DMS53 treated with DMSO at 0.1 percent for 48 hours (cell line): Measurements from ENCODE around the gene RGS4.
"Not testable (repeated sequence)": the region's sequence is repeated elsewhere in the genome, so short reads cannot be mapped to it uniquely, and the experiment has no call there.

ENCODE experiments used
- DNase-seq: peaks from one replicate; lab custom pipeline; 2025; ENCODE audit not compliant: unreplicated experiment; lab: John Stamatoyannopoulos, UW

Gene RGS4

DNA sequence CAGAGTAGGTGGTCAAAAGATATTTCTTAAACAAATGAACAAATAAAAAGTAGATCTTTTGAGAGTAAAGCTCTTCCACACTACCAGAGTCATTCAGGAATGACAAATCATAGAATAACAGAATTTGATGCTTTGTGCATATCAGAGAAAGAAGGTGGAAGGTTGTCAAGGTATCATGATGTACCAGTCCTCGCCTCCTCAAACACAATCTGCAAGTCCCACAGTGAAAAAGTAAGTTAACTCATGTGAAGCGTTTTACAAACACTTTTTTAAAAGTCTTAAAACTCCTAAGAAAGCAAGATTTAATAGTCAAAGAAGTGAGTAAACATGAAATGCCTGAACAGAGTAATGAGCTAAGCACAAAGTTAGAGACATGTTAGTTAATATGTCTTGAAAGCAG lies 2.5 kb upstream of the RGS4 start:
- DNase-seq = no peak

DNA sequence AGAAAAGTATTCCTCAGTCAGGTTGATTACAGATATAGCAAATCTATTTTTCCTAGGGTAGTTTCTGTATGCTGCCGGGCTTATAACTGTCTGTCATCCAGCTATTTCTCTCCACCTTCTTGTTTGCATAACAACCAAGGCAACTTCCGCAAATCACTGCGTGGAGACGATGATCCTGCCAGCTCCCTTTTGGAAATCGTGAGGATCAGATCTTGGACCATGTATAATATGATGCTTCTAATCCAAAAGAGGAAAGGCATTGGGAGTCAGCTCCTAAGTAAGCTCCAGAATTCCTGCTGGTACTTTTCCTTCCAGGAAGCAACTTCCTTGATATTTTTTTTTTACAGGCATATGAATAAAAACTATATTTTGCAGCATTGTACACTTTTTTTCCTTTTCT lies 445 bp upstream of the RGS4 start:
- DNase-seq = no peak

DNA sequence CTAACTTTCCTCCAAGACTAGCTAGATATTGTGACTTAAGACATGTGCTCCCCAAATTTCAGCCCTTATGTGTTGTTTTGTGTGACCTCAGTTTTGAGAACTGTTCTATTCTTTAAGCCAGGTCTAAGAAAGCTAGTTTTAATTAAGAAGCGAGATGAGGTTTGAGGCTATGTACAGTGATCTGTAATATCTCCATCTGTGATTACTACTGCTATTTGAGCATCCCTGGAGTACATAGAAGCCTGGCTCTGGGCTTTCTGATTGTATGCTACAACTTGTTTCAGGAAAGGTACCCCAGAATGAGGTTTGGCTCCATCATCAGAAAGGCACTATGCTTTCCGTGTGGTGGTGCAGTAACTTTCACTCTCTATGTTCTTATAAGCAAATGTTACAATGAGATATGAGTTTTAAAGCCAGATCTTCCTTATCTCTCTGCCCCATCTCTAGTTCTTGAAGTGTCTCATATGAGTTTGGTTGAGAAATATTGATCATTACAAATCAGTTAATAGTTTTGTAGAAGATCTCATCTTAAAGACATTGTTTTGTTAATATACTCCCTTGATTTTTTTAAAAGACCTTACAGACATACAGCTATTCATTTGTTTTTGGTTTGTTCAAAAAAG lies 605 bp downstream of the RGS4 start:
- no peak for DNase-seq

DNA sequence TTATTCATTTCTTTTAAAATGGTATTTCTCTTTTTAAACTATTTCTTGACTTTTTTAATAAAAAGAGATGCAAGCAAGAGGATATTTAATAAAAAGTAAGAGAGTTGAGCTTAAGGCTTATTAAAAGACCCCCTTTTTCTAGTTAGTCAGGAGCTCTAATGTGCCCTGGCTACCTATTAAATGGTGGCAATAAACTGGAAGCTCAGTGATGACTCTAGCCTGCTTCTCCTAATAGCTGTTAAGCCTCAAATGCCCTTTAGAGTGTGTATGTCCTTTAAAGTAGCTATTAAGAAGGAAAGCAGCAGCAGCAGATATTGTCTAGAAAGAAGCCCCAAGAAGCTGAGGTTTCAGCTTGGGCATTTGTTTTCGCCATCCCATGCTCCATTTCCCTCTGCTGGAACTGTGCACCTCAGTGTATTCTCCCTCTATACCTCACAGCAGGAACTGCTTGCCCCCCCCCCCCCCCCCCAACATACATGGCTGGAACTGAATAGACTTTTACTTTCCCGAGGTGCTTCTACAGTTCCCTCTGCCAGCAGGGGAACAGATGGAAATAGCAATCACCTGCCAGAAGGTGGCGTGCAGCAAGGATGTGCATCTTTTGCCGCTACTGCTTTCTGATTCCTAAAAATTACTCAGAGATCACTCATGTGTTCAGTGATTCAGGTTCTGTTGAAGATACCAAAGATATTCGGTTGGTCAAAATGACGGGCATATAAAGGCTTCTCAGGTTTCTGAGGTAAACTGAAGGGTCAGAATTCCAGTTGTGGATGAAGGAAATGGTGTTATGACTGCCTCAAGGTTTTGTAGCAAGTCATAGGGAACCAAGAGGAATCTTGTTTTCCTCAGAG lies 2.5 kb downstream of the RGS4 start:
- peak; percentile 90 for DNase-seq

DNA sequence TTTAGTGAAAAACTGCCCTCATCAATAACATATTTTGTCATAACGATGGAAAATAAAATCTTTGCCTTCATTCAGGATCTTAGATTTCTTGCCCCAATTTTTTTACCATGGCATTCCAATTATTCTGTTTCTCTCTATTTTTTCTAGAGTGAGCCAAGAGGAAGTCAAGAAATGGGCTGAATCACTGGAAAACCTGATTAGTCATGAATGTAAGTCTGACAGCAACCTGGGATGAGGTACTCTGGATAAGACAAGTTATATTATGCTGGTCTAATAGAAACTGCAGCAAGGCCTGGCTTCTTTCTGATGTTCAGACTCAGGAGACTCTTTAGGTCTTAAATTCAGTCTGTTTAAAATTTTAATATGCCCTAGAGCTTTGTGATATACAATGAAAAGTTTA lies 3.5 kb downstream of the RGS4 start:
- no peak for DNase-seq

DNA sequence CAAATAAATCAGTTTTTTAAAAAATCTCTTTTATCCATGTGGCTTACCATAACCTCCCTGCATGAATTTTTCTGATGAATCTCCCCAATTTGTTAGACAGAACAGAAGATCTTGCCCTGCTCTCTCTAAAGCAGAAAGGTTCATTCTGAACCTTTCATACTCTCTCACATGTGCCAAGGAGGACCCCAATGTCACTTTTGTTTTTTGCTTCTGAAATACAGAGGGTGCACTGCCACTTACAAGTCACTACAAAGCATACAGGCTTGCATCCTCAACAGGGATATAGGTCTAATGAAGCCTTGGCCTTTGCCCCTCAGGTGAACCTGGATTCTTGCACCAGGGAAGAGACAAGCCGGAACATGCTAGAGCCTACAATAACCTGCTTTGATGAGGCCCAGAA lies 4.8 kb downstream of the RGS4 start:
- DNase-seq = no peak

DNA sequence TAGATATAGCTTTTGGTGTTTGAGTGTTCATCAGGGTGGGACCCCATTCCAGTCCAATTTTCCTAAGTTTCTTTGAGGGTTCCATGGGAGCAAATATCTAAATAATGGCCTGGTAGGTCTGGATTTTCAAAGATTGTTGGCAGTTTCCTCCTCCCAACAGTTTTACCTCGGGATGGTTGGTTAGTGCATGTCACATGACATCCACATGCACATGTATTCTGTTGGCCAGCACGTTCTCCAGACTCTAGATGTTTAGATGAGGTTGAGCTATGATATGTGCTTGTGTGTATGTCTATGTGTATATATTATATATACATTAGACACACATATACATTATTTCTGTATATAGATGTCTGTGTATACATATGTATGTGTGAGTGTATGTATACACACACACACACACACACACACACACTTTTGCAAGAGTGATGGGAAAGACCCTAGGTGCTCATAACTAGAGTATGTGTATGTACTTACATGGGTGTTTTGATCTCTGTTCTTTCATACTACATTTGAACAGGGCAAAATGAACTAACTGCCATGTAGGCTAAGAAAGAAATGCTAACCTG lies 5.6 kb downstream of the RGS4 start:
- DNase-seq = no peak

DNA sequence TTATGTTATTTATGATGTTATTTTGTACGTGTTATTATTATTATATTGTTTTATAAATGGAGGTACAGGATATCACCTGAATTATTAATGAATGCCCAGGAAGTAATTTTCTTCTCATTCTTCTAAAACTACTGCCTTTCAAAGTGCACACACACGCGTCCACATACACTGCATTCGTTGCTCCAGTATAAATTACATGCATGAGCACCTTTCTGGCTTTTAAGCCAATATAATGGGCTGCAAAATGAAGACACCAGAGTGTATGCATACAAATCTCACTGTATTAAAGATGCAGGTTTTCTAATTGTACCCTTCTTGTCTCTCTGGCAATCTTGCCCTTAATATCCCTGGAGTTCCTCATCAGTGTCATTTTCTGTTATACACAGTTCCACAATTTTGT lies 6.9 kb downstream of the RGS4 start:
- no peak for DNase-seq

DNA sequence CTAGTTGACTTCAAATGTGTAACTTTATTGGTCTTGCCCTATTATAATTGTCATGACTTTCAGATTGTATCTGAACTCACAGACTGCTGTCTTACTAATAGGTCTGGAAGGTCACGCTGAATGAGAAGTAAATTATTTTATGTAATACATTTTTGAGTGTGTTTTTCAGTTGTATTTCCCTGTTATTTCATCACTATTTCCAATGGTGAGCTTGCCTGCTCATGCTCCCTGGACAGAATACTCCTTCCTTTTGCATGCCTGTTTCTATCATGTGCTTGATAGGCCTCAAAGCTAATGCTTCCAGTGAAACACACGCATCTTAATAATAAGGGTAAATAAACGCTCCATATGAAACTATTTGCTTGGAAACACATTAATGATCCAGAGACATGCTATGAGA lies 7.3 kb downstream of the RGS4 start:
- no peak for DNase-seq

DNA sequence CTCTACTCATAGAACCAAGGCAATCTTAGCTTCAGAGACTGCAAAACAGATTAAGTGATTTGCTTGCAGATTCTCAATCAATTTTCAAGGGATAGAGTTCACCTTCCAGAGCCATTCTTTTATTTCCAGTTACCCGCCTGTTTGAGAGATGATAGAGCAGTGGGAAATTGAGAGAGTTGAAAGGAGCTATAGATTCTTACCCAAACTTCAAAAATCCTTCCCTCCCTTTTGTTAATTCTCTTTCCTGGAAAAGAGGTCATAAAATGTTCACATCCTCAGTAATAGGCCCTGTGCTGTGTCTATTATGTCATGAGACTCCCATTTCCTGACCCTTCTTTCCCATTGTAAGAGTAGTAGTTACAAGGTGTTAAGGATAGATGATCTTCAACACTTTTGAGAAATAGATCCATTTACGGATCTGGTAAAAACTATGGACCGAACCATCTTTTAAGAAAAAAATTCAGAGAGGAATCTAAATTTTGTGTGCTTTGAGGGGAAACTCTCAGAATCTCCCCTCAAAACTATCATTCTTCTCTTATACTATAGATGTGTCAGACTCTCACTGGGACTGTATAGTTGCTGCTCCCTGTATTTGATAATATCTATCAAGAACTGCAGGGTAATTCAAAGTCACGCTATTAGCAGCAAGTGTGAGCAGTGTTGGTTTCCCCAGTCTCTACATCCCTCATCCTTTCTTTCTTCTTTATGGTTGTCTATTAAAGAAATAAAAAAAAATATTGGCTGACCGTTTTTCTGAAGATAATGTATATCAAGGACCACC lies 8.0 kb downstream of the RGS4 start:
- no peak for DNase-seq

DNA sequence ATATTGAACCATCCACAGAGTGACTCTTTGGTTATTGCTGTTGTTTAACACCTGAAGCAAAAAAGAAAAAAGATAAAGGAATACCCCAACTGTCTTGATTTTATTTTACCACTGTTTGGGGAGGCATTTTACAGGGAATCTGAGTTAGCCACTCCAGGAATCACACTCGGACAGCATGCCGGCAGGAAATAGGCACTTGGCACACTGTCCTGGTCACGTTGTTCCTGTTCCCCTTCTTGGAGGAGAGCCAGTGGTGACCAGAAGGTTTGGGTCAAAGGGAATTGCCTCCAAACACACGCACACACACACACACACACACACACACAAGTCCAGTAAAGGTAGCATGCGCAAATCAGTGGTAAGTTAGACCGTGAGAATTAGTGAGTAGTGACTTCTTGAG lies 13.8 kb downstream of the RGS4 start:
- DNase-seq = no peak

DNA sequence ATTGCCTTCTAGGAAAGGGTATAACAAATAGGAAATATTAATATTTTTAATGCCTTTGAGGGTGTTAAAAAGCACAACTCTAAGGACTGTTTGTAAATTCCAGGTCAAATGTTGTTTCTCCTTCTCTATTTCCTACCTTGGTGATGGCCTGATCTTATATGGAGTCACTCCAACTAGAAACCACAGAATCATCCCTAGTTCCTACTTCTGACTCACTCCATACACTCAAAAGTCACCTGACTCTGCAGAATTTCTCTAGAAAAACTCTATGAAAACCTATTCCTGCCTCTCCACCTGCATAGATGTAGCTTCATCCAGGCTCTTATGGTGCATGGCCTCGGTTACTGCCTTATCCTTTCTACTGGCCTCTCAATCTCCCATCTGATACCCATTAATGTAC lies 14.5 kb downstream of the RGS4 start:
- peak; percentile 70 for DNase-seq

DNA sequence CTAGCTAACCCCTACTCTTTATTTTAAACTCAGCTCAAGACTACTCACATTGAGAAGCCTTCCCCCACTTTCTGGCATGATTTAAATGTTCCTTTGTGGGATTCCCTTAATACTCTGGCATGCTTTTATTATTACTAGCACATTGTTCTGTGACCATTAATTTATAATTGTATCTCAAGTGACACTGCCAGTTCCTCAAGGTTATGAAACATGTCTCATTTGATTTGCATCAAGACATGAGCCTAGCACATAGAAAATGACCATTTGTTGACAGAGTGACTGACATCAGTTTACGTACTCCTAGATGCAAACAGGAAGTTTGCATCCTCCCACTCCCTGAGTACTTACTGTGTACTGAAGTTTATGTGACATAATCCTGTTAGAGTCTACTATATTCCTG lies 15.2 kb downstream of the RGS4 start:
- peak; percentile 90 for DNase-seq

DNA sequence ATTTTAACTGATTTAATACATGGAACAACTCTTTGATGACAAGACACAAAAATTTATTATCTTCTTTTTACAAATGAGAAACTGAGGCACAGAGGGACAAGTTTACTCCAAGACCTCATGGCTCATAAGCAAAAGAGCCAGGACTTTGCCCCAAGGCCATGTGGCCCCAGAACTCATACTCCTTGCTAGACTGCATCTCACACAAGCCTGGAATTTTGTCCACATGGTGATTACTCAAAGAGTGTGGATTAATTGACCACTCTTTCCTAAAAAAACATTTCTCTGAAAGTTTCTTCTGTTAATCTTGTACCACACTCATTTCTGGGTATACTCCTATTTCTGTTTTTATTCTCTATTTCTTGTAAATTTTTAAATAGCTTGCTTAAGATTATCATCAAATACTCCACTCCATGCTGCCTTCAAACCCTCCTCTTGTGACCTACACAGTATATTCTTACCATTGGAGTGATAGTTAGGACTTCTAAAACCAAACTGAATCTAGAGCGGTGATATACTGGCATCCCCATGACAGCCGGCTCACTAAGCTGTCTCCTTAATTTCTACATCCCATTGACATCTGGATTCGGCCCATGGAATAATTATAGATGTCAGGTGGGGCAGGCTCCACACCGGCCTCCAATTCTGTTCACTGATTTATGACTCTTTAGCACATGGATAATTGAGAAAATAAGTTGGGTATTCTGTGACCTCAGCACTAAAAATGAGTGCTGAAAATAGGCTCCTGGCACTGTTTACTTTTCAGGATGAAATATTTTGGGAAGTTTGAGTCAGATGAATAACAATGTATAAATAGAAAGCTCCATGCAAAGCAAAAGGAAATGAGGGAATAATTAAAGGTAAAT lies 16.1 kb downstream of the RGS4 start:
- DNase-seq = no peak

DNA sequence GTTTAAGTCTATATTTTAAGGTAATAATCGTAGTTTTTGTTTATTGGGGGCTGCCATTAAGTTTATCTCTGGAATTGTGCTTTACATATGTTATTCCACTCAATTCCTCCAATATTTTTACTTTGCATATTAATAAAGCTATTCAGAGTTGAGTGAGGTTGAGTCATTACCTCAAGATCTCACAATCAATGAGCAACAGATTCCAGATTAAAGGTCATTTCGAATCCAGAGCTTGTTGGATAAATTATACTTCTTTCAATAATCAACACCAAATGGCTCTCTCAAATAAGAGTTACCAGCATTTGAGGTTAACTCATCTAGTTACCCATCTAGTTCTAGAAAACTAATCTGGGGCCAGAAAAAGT lies 16.7 kb downstream of the RGS4 start:
- DNase-seq = no peak

DNA sequence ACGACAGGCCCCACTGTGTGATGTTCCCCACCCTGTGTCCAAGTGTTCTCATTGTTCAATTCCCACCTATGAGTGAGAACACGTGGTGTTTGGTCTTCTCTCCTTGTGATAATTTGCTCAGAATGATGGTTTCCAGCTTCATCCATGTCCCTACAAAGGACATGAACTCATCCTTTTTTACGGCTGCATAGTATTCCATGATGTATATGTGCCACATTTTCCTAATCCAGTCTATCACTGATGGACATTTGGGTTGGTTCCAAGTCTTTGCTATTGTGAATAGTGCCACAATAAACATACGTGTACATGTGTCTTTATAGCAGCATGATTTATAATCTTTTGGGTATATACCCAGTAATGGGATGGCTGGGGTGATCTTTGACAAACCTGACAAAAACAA lies 20.0 kb downstream of the RGS4 start:
- DNase-seq = not testable (repeated sequence)

DNA sequence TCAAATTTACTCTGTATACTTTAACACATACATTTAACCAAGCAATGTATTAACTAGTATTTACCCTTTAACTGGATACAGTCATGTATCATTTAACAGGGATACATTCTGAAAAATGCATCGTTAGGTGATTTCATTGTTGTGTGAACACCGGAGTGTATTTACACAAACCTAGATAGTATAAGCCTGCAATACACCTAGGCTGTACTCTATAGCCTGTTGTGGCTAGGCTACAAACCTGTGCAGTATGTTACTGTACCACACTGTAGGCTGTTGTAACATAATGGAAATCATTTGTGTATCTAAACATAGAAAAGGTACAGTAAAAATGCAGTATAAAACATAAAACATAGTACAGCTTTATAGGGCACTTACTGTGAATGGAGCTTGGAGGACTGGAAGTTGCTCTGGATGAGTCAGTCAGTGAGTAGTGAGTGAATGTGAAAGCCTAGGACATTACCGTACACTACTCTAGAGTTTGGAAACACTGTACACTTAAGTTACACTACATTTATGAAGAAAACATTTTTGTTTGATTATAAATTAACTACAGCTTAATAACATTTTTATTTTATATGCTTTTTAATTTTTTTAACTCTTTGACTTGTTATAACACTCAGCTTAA lies 21.3 kb downstream of the RGS4 start:
- peak; percentile 41 for DNase-seq

DNA sequence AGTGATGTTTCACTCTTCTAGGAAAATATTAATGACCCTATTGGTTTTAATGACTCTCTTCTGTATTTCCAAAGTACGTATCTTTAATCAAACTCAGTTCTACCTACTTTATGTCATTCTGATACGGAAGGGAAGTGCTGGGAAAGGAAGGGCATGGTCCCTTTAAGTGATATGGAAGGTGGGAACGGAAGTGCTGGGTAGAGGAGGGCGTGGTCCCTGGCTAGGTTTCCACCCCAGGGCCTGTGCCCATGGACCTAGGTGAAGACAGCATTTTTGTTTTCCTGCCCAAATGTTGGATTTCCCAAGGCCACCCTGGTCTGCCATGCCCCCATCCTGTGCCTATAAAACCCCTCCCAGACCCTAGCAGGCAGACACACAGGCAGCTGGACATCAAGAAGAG lies 24.0 kb downstream of the RGS4 start:
- DNase-seq = no peak

DNA sequence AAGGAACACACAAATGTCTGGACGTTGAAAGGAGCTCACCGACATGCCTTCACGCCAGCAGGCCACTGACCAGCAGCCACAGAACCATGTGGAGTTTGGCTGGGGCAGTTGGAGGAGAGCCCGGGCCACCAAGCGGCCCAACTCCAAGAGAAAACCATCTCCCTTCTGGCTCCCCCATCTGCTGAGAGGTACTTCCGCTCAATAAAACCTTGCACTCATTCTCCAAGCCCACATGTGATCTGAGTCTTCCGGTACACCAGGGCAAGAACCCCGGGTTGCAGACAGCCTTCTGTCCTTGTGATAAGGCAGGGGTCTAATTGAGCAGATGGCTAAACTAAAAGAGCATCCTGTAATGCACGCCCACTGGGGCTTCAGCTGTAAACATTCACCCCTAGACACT lies 24.4 kb downstream of the RGS4 start:
- no peak for DNase-seq

DNA sequence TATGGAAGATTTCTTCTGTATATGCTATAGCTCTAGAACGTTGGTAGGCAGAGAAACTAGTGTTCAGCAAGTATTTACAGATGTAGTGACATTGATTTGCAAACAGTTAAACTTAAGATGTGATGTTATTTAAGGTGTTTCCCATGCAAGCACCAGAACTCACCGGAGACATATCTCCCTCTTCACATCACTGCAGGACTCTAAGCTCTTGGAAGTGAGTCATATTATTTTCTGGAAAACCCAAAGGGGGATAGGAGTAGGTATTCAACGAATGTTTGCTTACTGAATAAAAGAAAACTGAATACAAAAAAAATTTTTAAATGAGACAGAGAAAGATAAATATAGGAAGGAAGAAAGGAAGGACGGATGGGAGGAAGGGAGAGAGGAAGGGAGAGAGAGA lies 25.0 kb downstream of the RGS4 start:
- no peak for DNase-seq
